Naive thymus-derived CD4-positive, alpha-beta T cell (primary cell): ENCODE measurements around the gene GLYATL1B. TPM values are rescaled to one million over a fixed set of nuclear protein-coding genes. Genes with fewer than 3 reads are reported as not detected.
A peak's percentile ranks its signal among the peaks of the same experiment; 100 is the strongest.
"Not testable (repeated sequence)": the region's sequence is repeated elsewhere in the genome, so short reads cannot be mapped to it uniquely, and the experiment has no call there.

Experiments used
- ATAC-seq: fragments of 150-1000 bp; cut with Tn5 transposase; 2 replicates; pipeline ENCODE4 v1.10.0; 2021; ENCODE audit warnings: mild to moderate bottlenecking, moderate library complexity
- CTCF ChIA-PET: fragments of 350-600 bp; sonication (Branson Sonifier 250); formaldehyde crosslinking; loops from one replicate; lab custom pipeline; 2021; ENCODE audit warnings: antibody characterized with exemption; lab: Charles Lee
- POLR2A ChIA-PET: fragments of 350-600 bp; sonication (Branson Sonifier 250); formaldehyde crosslinking; loops from one replicate; lab custom pipeline; 2021; ENCODE audit warnings: antibody characterized with exemption, inconsistent platforms; lab: Charles Lee
- DNase-seq, 9 donors: peaks; one replicate each; pipeline versions ENCODE4 v3.0.0 to v3.0.0-alpha.2; 2020 to 2022; ENCODE audit warnings: mixed read lengths in 1 of 9
- H3K27ac ChIP-seq: one replicate; pipeline ENCODE4 v1.7.0; 2013; ENCODE audit warnings: mild to moderate bottlenecking, low read depth, low read length, moderate library complexity
- H3K27me3 ChIP-seq, 2 donors: one replicate each; pipeline ENCODE4 v1.7.0; 2013; ENCODE audit warnings: low read length in 2 of 2, mild to moderate bottlenecking in 2 of 2, moderate library complexity in 2 of 2; ENCODE audit not compliant: control insufficient read depth in 2 of 2, insufficient read depth in 2 of 2
- H3K36me3 ChIP-seq, 3 experiments: 1 replicate in 2 of 3; 2 replicates in 1 of 3; pipeline ENCODE4 v1.7.0; 2013; ENCODE audit warnings: low read length in 3 of 3, mild to moderate bottlenecking in 3 of 3, moderate library complexity in 1 of 3; ENCODE audit not compliant: insufficient read depth in 3 of 3, control insufficient read depth in 2 of 3
- H3K4me1 ChIP-seq, 2 donors: one replicate each; pipeline ENCODE4 v1.7.0; 2013; ENCODE audit warnings: low read length in 2 of 2, mild to moderate bottlenecking in 2 of 2, moderate library complexity in 1 of 2; ENCODE audit not compliant: control insufficient read depth in 2 of 2, insufficient read depth in 2 of 2
- H3K4me3 ChIP-seq: 2 replicates; pipeline ENCODE4 v1.7.0; 2013; ENCODE audit warnings: mild to moderate bottlenecking, low read length
- H3K9me3 ChIP-seq, 3 experiments: 1 replicate in 2 of 3; 2 replicates in 1 of 3; pipeline ENCODE4 v1.7.0; 2013; ENCODE audit warnings: low read length in 3 of 3; ENCODE audit not compliant: control insufficient read depth in 2 of 3
- H3K27ac Mint-ChIP-seq, 9 donors: one replicate each; pipeline ENCODE4 v1.8.0; 2020 to 2022; ENCODE audit warnings: mixed read lengths in 9 of 9, mild to moderate bottlenecking in 8 of 9, moderate library complexity in 5 of 9, inconsistent platforms in 2 of 9
- H3K27me3 Mint-ChIP-seq, 5 donors: one replicate each; pipeline ENCODE4 v1.8.0; 2021 to 2022; ENCODE audit warnings: mixed read lengths in 5 of 5, mild to moderate bottlenecking in 1 of 5
- H3K36me3 Mint-ChIP-seq, 5 donors: one replicate each; pipeline ENCODE4 v1.8.0; 2020 to 2022; ENCODE audit warnings: mixed read lengths in 5 of 5, mild to moderate bottlenecking in 3 of 5, inconsistent platforms in 1 of 5
- H3K4me1 Mint-ChIP-seq, 7 donors: one replicate each; pipeline ENCODE4 v1.8.0; 2020 to 2022; ENCODE audit warnings: mixed read lengths in 7 of 7, mild to moderate bottlenecking in 3 of 7, inconsistent platforms in 1 of 7
- H3K4me3 Mint-ChIP-seq, 10 donors: one replicate each; pipeline ENCODE4 v1.8.0; 2020 to 2022; ENCODE audit warnings: mild to moderate bottlenecking in 10 of 10, mixed read lengths in 10 of 10, moderate library complexity in 6 of 10, inconsistent platforms in 2 of 10
- H3K9me3 Mint-ChIP-seq, 11 donors: one replicate each; pipeline ENCODE4 v1.8.0; 2020 to 2022; ENCODE audit warnings: mixed read lengths in 11 of 11, mild to moderate bottlenecking in 4 of 11, inconsistent platforms in 1 of 11, moderate library complexity in 1 of 11
- intact Hi-C, 2 donors: fragments of 100-400 bp; cut with micrococcal nuclease; formaldehyde crosslinking; loops; one replicate each; pipeline ENCODE4 v1.15.1; 2023
- polyA plus RNA-seq, 2 donors: library from polyadenylated mRNA; unstranded; fragments of 300-500 nt; fragmentation: Illumina TruSeq; gene quantifications; one replicate each; pipeline ENCODE4 v1.2.3, GENCODE V29; 2021
- total RNA-seq, 6 experiments: library from RNA in 5 of 6; stranded (reverse) in 5 of 6; gene quantifications; 1 replicate in 5 of 6; 2 replicates in 1 of 6; pipeline ENCODE4 v1.2.3 and lab custom pipeline; 2021 to 2026

GLYATL1B gene
- total and polyA plus RNA-seq, 7 experiments from 2014 or later = not detected

- H3K9me3 ChIP-seq = no peaks in the 10 kb centered on the region
- H3K36me3 Mint-ChIP-seq = no peaks in the 10 kb centered on the region
- intact Hi-C loops = no loop called here
- no peaks in the 10 kb centered on the region for H3K27me3 ChIP-seq
- no peaks in the 10 kb centered on the region for H3K4me1 ChIP-seq
- ATAC-seq (no peak), DNase-seq (no peak)
- ChIA-PET CTCF (interaction anchor here (0.6 kb wide), 1 partner anchor 9 kb away, joined by 3 read pairs; no protein-coding TSS in a partner anchor), POLR2A (no interaction called here)
- no peaks in the 10 kb centered on the region for H3K4me1 Mint-ChIP-seq
- no peaks in the 10 kb centered on the region for H3K9me3 Mint-ChIP-seq
- H3K4me3 Mint-ChIP-seq = no peak overlapping the region
- no peak overlapping the region for H3K27ac ChIP-seq
- peaks cover 14 to 26% (median 16%) of the 10 kb centered on the region in 5 donors for H3K27me3 Mint-ChIP-seq
- H3K4me3 ChIP-seq = no peak overlapping the region
- no peaks in the 10 kb centered on the region for H3K36me3 ChIP-seq
- H3K27ac Mint-ChIP-seq = no peak overlapping the region
Observed at GRCh38 chr11:59088162-59088561, 2.1 kb downstream of the GLYATL1B start.

- CTCF ChIA-PET = interaction anchor here (1.5 kb wide), 1 partner anchor 65 kb away, joined by 7 read pairs; no protein-coding TSS in a partner anchor
- POLR2A ChIA-PET, H3K4me1 ChIP-seq, H3K36me3 ChIP-seq, H3K27ac ChIP-seq, H3K27me3 ChIP-seq, H3K4me3 ChIP-seq, ATAC-seq, H3K4me1 Mint-ChIP-seq, H3K27ac Mint-ChIP-seq, H3K9me3 Mint-ChIP-seq, intact Hi-C loops, H3K9me3 ChIP-seq, DNase-seq, H3K4me3 Mint-ChIP-seq, H3K36me3 Mint-ChIP-seq: not testable (repeated sequence)
- H3K27me3 Mint-ChIP-seq = peaks cover 9 to 38% (median 21%) of the 10 kb centered on the region in 5 donors
Observed at GRCh38 chr11:59093576-59093975, 7.5 kb downstream of the GLYATL1B start.

- H3K4me1 Mint-ChIP-seq, H3K27ac ChIP-seq, H3K27me3 ChIP-seq, H3K4me1 ChIP-seq, DNase-seq, POLR2A ChIA-PET, ATAC-seq, H3K9me3 Mint-ChIP-seq, H3K4me3 Mint-ChIP-seq, intact Hi-C loops, H3K9me3 ChIP-seq, H3K4me3 ChIP-seq, H3K27ac Mint-ChIP-seq, H3K36me3 ChIP-seq, H3K36me3 Mint-ChIP-seq: not testable (repeated sequence)
- H3K27me3 Mint-ChIP-seq = peaks cover 13 to 45% (median 31%) of the 10 kb centered on the region in 5 donors
- CTCF ChIA-PET = interaction anchor here (1.5 to 1.9 kb wide), 2 partner anchors 41 to 63 kb away, joined by 7 to 10 read pairs; no protein-coding TSS in a partner anchor
Observed at GRCh38 chr11:59095225-59095624, 9.1 kb downstream of the GLYATL1B start.

GRCh38 chr11:59095972-59096575 is 10.0 kb downstream of the GLYATL1B start:
- H3K27ac ChIP-seq = not testable (repeated sequence)

GRCh38 chr11:59097113-59097708 is 11.1 kb downstream of the GLYATL1B start:
- Histone ChIP-seq H3K36me3 (no peaks in the 10 kb centered on the region), H3K9me3 (no peaks in the 10 kb centered on the region), H3K27ac (no peak overlapping the region), H3K27me3 (no peaks in the 10 kb centered on the region), H3K4me3 (no peak overlapping the region), H3K4me1 (no peaks in the 10 kb centered on the region)
- H3K27me3 Mint-ChIP-seq = peaks cover 26 to 44% (median 34%) of the 10 kb centered on the region in 5 donors
- CTCF ChIA-PET = interaction anchor here (0.6 to 1.8 kb wide), 5 partner anchors 9 to 63 kb away, joined by 3 to 12 read pairs (median 6); no protein-coding TSS in a partner anchor
- ATAC-seq (peak; percentile 84), DNase-seq (peak; percentile 31 to 66 (median 58))
- H3K9me3 Mint-ChIP-seq = no peaks in the 10 kb centered on the region
- peaks cover 0 to 11% (median 6%) of the 10 kb centered on the region in 7 donors for H3K4me1 Mint-ChIP-seq
- POLR2A ChIA-PET = interaction anchor here (0.6 kb wide), 1 partner anchor 76 kb away, joined by 3 read pairs; no protein-coding TSS in a partner anchor
- intact Hi-C loops = loop anchor here (1.0 kb wide), 2 partner anchors 39 to 61 kb away; no protein-coding TSS in a partner anchor
- H3K4me3 Mint-ChIP-seq = no peak overlapping the region
- H3K27ac Mint-ChIP-seq = no peak overlapping the region
- H3K36me3 Mint-ChIP-seq = no peaks in the 10 kb centered on the region

More at GRCh38 chr11:59095972-59096575, 10.0 kb downstream of the GLYATL1B start:
- H3K36me3 ChIP-seq, H3K27me3 ChIP-seq, H3K4me1 ChIP-seq, H3K9me3 Mint-ChIP-seq, H3K4me1 Mint-ChIP-seq, intact Hi-C loops, DNase-seq, H3K9me3 ChIP-seq, H3K4me3 Mint-ChIP-seq, H3K4me3 ChIP-seq, ATAC-seq, H3K36me3 Mint-ChIP-seq, POLR2A ChIA-PET, H3K27ac Mint-ChIP-seq: not testable (repeated sequence)
- peaks cover 21 to 44% (median 35%) of the 10 kb centered on the region in 5 donors for H3K27me3 Mint-ChIP-seq
- CTCF ChIA-PET = interaction anchor here (1.1 to 1.9 kb wide), 4 partner anchors 40 to 64 kb away, joined by 3 to 10 read pairs (median 6); no protein-coding TSS in a partner anchor

GRCh38 chr11:59097938-59098337 is 11.8 kb downstream of the GLYATL1B start:
- intact Hi-C loops = loop anchor here (1.0 kb wide), 2 partner anchors 38 to 60 kb away; no protein-coding TSS in a partner anchor
- H3K9me3 ChIP-seq = not testable (repeated sequence)
- CTCF ChIA-PET = interaction anchor here (0.6 to 1.8 kb wide), 3 partner anchors 10 to 60 kb away, joined by 3 to 12 read pairs (median 6); no protein-coding TSS in a partner anchor

More at GRCh38 chr11:59097938-59098337, 11.8 kb downstream of the GLYATL1B start:
- POLR2A ChIA-PET = interaction anchor here (0.6 kb wide), 1 partner anchor 75 kb away, joined by 3 read pairs; no protein-coding TSS in a partner anchor
- H3K27ac Mint-ChIP-seq, H3K36me3 Mint-ChIP-seq, H3K4me1 ChIP-seq, H3K27ac ChIP-seq, H3K4me3 Mint-ChIP-seq, H3K4me3 ChIP-seq, DNase-seq, H3K27me3 ChIP-seq, H3K36me3 ChIP-seq, H3K9me3 Mint-ChIP-seq, ATAC-seq: not testable (repeated sequence)
- Mint-ChIP-seq H3K27me3 (peaks cover 24 to 50% (median 33%) of the 10 kb centered on the region in 5 donors), H3K4me1 (peaks cover 0 to 17% (median 6%) of the 10 kb centered on the region in 7 donors)
